Mesenchymal stem cell (in vitro differentiated cells and primary cell): ENCODE measurements around the gene RPUSD3.
A peak's percentile ranks its signal among the peaks of the same experiment; 100 is the strongest.
"Not testable (repeated sequence)": the region's sequence is repeated elsewhere in the genome, so short reads cannot be mapped to it uniquely, and the experiment has no call there.

Experiments used
- DNase-seq: peaks from one replicate; pipeline ENCODE4 v3.0.0-alpha.2; 2013
- H2AFZ ChIP-seq: one replicate; pipeline ENCODE4 v1.6.1; 2013; ENCODE audit warnings: low read depth, mild to moderate bottlenecking, control low read depth, inconsistent platforms, low read length, moderate library complexity
- H2AK5ac ChIP-seq: 2 replicates; pipeline ENCODE4 v1.6.1; 2013; ENCODE audit warnings: low read length, moderate library complexity, mild to moderate bottlenecking, inconsistent platforms; ENCODE audit not compliant: severe bottlenecking
- H2BK120ac ChIP-seq: one replicate; pipeline ENCODE4 v1.6.1; 2013; ENCODE audit warnings: low read depth, mild to moderate bottlenecking, inconsistent platforms, low read length, moderate library complexity
- H2BK12ac ChIP-seq, 2 experiments: one replicate each; pipeline ENCODE4 v1.6.1; 2013; ENCODE audit warnings: inconsistent platforms in 2 of 2, low read length in 2 of 2, mild to moderate bottlenecking in 2 of 2, moderate library complexity in 2 of 2, control low read depth in 1 of 2
- H2BK15ac ChIP-seq: one replicate; pipeline ENCODE4 v1.6.1; 2013; ENCODE audit warnings: mild to moderate bottlenecking, low read depth, inconsistent platforms; ENCODE audit not compliant: poor library complexity, severe bottlenecking
- H2BK5ac ChIP-seq: 2 replicates; pipeline ENCODE4 v1.6.1; 2013; ENCODE audit warnings: low read depth, mild to moderate bottlenecking, low read length, control low read depth, inconsistent platforms; ENCODE audit not compliant: poor library complexity, severe bottlenecking
- H3K14ac ChIP-seq, 2 experiments: one replicate each; pipeline ENCODE4 v1.6.1; 2013; ENCODE audit warnings: inconsistent platforms in 2 of 2, low read length in 2 of 2, control low read depth in 1 of 2, mild to moderate bottlenecking in 1 of 2, moderate library complexity in 1 of 2
- H3K18ac ChIP-seq, 2 experiments: one replicate each; pipeline ENCODE4 v1.6.1; 2013; ENCODE audit warnings: inconsistent platforms in 2 of 2, low read length in 2 of 2, control low read depth in 1 of 2, low read depth in 1 of 2, mild to moderate bottlenecking in 1 of 2
- H3K23ac ChIP-seq, 2 experiments: one replicate each; pipeline ENCODE4 v1.6.1; 2013; ENCODE audit warnings: inconsistent platforms in 2 of 2, low read length in 2 of 2, mild to moderate bottlenecking in 2 of 2, moderate library complexity in 2 of 2, control low read depth in 1 of 2
- H3K27ac ChIP-seq: 2 replicates; pipeline ENCODE4 v1.5.1; 2013; ENCODE audit warnings: mild to moderate bottlenecking, moderate library complexity, low read length, control low read depth, inconsistent platforms; ENCODE audit not compliant: poor library complexity, severe bottlenecking
- H3K27me3 ChIP-seq, 2 experiments: 2 replicates each; pipeline versions ENCODE4 v1.6.1 to v1.7.0; 2013; ENCODE audit warnings: low read length in 2 of 2, mild to moderate bottlenecking in 2 of 2, moderate library complexity in 2 of 2, control low read depth in 1 of 2, inconsistent platforms in 1 of 2; ENCODE audit not compliant: control insufficient read depth in 1 of 2, insufficient read depth in 1 of 2
- H3K36me3 ChIP-seq, 2 experiments: 2 replicates each; pipeline versions ENCODE4 v1.6.1 to v1.7.0; 2013; ENCODE audit warnings: low read length in 2 of 2, control low read depth in 1 of 2, inconsistent platforms in 1 of 2, low read depth in 1 of 2, mild to moderate bottlenecking in 1 of 2; ENCODE audit not compliant: insufficient read depth in 2 of 2, control insufficient read depth in 1 of 2
- H3K4ac ChIP-seq, 2 experiments: one replicate each; pipeline ENCODE4 v1.6.1; 2013; ENCODE audit warnings: inconsistent platforms in 2 of 2, low read length in 2 of 2, mild to moderate bottlenecking in 2 of 2, moderate library complexity in 2 of 2, control low read depth in 1 of 2, low read depth in 1 of 2
- H3K4me1 ChIP-seq: 2 replicates; pipeline ENCODE4 v1.6.1; 2013; ENCODE audit warnings: low read depth, low read length, control low read depth; ENCODE audit not compliant: control insufficient read depth, insufficient read depth
- H3K4me2 ChIP-seq: 2 replicates; pipeline ENCODE4 v1.6.1; 2013; ENCODE audit warnings: low read length, mild to moderate bottlenecking, inconsistent platforms; ENCODE audit not compliant: poor library complexity, severe bottlenecking
- H3K4me3 ChIP-seq, 2 experiments: 2 replicates each; pipeline versions ENCODE4 v1.5.1 to v1.7.0; 2013; ENCODE audit warnings: low read length in 2 of 2, mild to moderate bottlenecking in 2 of 2, control low read depth in 1 of 2, low read depth in 1 of 2; ENCODE audit not compliant: insufficient read depth in 1 of 2
- H3K79me1 ChIP-seq: replicated peaks from 2 replicates; pipeline ENCODE4 v1.6.1; 2013; ENCODE audit warnings: mild to moderate bottlenecking, control low read depth, low read length, inconsistent platforms; ENCODE audit not compliant: poor library complexity, severe bottlenecking
- H3K9ac ChIP-seq: 2 replicates; pipeline ENCODE4 v1.7.0; 2013; ENCODE audit warnings: mild to moderate bottlenecking, low read length, moderate library complexity
- H3K9me3 ChIP-seq: 2 replicates; pipeline ENCODE4 v1.7.0; 2013; ENCODE audit warnings: mild to moderate bottlenecking, low read length; ENCODE audit not compliant: control insufficient read depth
- H4K8ac ChIP-seq: one replicate; pipeline ENCODE4 v1.6.1; 2013; ENCODE audit warnings: inconsistent platforms, mild to moderate bottlenecking, low read length, moderate library complexity
- H4K91ac ChIP-seq: one replicate; pipeline ENCODE4 v1.6.1; 2013; ENCODE audit warnings: mild to moderate bottlenecking, low read length, inconsistent platforms
- WGBS: methylation state at CpG from one replicate; pipeline ENCODE4 v1.1.7; 2013; ENCODE audit warnings: mixed read lengths; 5-methylcytosine and 5-hydroxymethylcytosine counted together

Gene RPUSD3

GRCh38 chr3:9872067-9872466, 28.3 kb upstream of the RPUSD3 start:
- not testable (repeated sequence) for H4K8ac ChIP-seq, H4K91ac ChIP-seq, H3K18ac ChIP-seq, H3K4me3 ChIP-seq, H2AK5ac ChIP-seq, H2BK5ac ChIP-seq, H2AFZ ChIP-seq, H2BK15ac ChIP-seq, DNase-seq, H3K27ac ChIP-seq, H3K9ac ChIP-seq, H3K36me3 ChIP-seq, H3K9me3 ChIP-seq, H3K4me1 ChIP-seq, H3K4me2 ChIP-seq, H3K23ac ChIP-seq, H3K79me1 ChIP-seq, H2BK120ac ChIP-seq, H3K4ac ChIP-seq, H3K14ac ChIP-seq, H3K27me3 ChIP-seq
- 97% methylated on average over 5 of the region's 5 CpGs for WGBS
- H2BK12ac ChIP-seq = peak overlapping the region in 1 of 2 experiments; percentile 93

- H3K23ac ChIP-seq = no peak overlapping the region
- no peaks in the 10 kb centered on the region for H3K79me1 ChIP-seq
- no peaks in the 10 kb centered on the region for H3K27me3 ChIP-seq
- peak overlapping the region; percentile 22 for H3K9ac ChIP-seq
- H3K4me3 ChIP-seq = no peak overlapping the region
- H2BK15ac ChIP-seq = no peak overlapping the region
- H3K36me3 ChIP-seq = no peaks in the 10 kb centered on the region
- no peak overlapping the region for H2BK120ac ChIP-seq
- no peak overlapping the region for H2BK12ac ChIP-seq
- no peak overlapping the region for H2AFZ ChIP-seq
- no peak overlapping the region for H3K4me2 ChIP-seq
- no peak overlapping the region for H2AK5ac ChIP-seq
- H4K8ac ChIP-seq = no peak overlapping the region
- H3K4me1 ChIP-seq = peaks cover 1% of the 10 kb centered on the region
- peak; percentile 27 for DNase-seq
- H3K4ac ChIP-seq = no peak overlapping the region
- H3K18ac ChIP-seq = no peak overlapping the region
- WGBS = no CpG with 5 or more reads among the region's 1 CpG
- no peak overlapping the region for H3K27ac ChIP-seq
- H3K14ac ChIP-seq = no peak overlapping the region
- no peak overlapping the region for H4K91ac ChIP-seq
- H2BK5ac ChIP-seq = no peak overlapping the region
- H3K9me3 ChIP-seq = no peaks in the 10 kb centered on the region
Observed at GRCh38 chr3:9870978-9871377, 27.2 kb upstream of the RPUSD3 start.

GRCh38 chr3:9869955-9870354, 26.1 kb upstream of the RPUSD3 start:
- no peak overlapping the region for H2BK120ac ChIP-seq
- no peaks in the 10 kb centered on the region for H3K9me3 ChIP-seq
- H3K14ac ChIP-seq = no peak overlapping the region
- H2AFZ ChIP-seq = no peak overlapping the region
- no peak overlapping the region for H4K8ac ChIP-seq
- H3K4me2 ChIP-seq = no peak overlapping the region
- no peak overlapping the region for H2AK5ac ChIP-seq
- no peak overlapping the region for H3K9ac ChIP-seq
- H4K91ac ChIP-seq = peak overlapping the region; percentile 39
- no peaks in the 10 kb centered on the region for H3K36me3 ChIP-seq
- H2BK12ac ChIP-seq = peak overlapping the region in 1 of 2 experiments; percentile 39
- H2BK15ac ChIP-seq = no peak overlapping the region
- no peak overlapping the region for H3K4ac ChIP-seq
- no peak overlapping the region for H3K27ac ChIP-seq
- H3K4me3 ChIP-seq = no peak overlapping the region
- H3K27me3 ChIP-seq = no peaks in the 10 kb centered on the region
- no peak overlapping the region for H3K23ac ChIP-seq
- peaks cover 3% of the 10 kb centered on the region for H3K4me1 ChIP-seq
- no peaks in the 10 kb centered on the region for H3K79me1 ChIP-seq
- WGBS = 92% methylated on average over 5 of the region's 5 CpGs
- no peak overlapping the region for H2BK5ac ChIP-seq
- DNase-seq = no peak
- H3K18ac ChIP-seq = no peak overlapping the region

- Histone ChIP-seq H3K27me3 (no peaks in the 10 kb centered on the region), H2AFZ (no peak overlapping the region), H3K4me2 (no peak overlapping the region), H3K9ac (no peak overlapping the region), H3K14ac (peak overlapping the region in 1 of 2 experiments; percentile 4), H3K36me3 (no peaks in the 10 kb centered on the region), H3K18ac (no peak overlapping the region), H2AK5ac (no peak overlapping the region), H3K9me3 (no peaks in the 10 kb centered on the region), H3K4ac (peak overlapping the region in 1 of 2 experiments; percentile 55), H4K91ac (no peak overlapping the region), H2BK5ac (no peak overlapping the region), H3K79me1 (no peaks in the 10 kb centered on the region), H3K23ac (no peak overlapping the region), H2BK120ac (no peak overlapping the region), H3K4me1 (peaks cover 23% of the 10 kb centered on the region), H3K27ac (no peak overlapping the region), H2BK15ac (no peak overlapping the region), H4K8ac (no peak overlapping the region), H3K4me3 (no peak overlapping the region), H2BK12ac (peak overlapping the region in 1 of 2 experiments; percentile 8)
- no peak for DNase-seq
- 95% methylated on average over 11 of the region's 12 CpGs for WGBS
Observed at GRCh38 chr3:9867106-9867505, 23.3 kb upstream of the RPUSD3 start.
